KBM-7 (cell line): ENCODE data around the gene RAPGEF2.
"Not testable (repeated sequence)": the region's sequence is repeated elsewhere in the genome, so short reads cannot be mapped to it uniquely, and the experiment has no call there.

Experiments
- DNase-seq: peaks from one replicate; pipeline ENCODE4 v3.0.0-alpha.2; 2015
- in situ Hi-C: fragments of 300-500 bp; cut with MboI; formaldehyde crosslinking; loops from 2 replicates; pipeline ENCODE4 v1.14.3; 2020; ENCODE audit warnings: low sequenced_read_pairs, low pct_unique_long_range_greater_than_20kb, mixed read lengths

The RAPGEF2 gene

DNA sequence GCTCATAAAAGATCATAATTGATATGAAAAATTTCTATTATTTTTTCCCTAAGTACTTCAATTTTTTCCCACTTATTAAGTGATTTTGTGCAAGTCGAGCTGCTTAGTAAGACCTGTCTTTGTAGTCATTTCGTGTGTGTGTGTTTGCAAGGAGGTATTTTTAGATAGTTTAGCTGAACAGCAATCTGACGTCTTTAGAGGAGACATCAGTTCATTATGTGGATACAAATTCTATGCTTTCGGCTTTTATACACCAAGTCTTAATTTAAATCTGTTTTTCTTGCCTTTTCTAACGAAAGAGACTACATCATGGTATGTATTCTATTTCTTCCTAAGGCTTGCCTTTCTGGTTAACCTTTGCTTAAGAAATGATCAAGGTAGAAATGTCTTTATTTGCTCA, 179.4 kb downstream of the RAPGEF2 start:
- in situ Hi-C loops = no loop called here
- no peak for DNase-seq

DNA sequence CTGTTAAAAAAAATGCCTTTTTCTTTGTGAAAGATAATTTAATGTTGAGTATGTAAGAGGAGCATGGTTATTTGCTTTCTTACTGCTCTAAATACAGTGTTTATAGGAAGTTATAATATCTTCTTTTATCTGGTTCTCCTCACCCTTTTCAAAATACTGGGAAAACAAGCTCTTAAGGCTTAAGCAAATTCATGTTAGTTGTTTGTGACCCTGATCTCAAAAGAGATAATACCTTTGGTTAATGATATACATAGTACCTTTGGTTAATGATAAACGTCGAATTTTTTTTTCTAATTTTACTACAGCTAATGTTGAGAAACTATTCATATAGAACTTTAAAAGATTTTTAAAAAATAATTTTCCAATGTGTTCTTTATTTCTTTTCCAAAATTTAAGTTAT, 180.1 kb downstream of the RAPGEF2 start:
- in situ Hi-C loops = no loop called here
- DNase-seq = no peak

DNA sequence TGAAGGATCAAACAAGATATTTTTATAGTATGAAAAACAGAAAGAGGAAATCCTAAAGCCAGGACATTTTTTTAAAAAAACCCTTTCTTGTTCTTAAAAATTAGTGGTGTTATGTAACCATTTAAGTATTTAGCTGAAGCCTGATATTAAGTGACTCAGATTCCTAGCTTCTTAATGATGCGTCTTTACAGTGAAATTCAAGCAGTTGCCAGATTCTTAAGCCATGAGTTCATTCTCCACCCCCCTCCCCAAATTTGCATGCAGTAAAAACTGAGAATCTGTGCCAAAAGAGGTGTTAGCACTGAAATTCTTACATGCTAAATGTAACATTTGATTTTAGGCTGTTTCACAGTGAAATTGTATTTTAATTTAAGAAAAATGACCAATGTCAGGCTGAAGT, 180.8 kb downstream of the RAPGEF2 start:
- in situ Hi-C loops = no loop called here
- DNase-seq = no peak

DNA sequence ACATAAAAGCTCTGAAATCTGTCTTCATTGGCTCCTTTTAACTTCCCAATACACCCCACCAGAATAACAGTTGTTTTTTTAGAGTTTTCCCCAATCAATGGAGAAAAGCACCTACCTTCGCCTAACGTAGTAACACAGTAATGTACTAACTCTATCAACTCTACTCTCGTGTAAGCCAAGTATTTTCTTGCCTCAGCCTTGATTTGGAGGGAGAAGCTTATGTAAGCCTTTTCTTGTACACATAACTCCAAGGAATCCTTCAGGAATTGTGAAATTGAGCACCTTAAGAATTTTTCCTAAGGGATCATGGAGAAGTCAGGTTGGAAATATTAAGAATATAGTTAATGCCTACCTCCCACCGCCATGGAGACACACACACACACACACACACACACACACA, 181.2 kb downstream of the RAPGEF2 start:
- DNase-seq = no peak
- in situ Hi-C loops = no loop called here

DNA sequence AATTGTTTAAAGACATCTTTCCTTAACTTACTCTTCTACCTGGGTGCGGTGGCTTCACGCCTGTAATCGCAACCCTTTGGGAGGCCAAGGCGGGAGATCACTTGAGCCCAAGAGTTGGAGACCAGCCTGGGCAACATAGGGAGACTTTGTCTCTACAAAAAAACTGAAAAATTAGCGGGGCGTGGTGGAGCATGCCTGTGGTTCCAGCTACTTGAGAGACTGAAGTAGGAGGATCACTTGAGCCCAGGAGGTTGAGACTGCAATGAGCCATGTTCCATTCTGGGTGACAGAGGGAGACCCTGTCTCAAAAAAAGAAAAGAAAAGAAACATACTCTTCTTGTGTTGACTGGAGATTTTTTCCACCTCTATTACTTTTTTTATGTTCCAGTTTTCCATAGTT, 181.9 kb downstream of the RAPGEF2 start:
- DNase-seq = no peak
- in situ Hi-C loops = no loop called here

DNA sequence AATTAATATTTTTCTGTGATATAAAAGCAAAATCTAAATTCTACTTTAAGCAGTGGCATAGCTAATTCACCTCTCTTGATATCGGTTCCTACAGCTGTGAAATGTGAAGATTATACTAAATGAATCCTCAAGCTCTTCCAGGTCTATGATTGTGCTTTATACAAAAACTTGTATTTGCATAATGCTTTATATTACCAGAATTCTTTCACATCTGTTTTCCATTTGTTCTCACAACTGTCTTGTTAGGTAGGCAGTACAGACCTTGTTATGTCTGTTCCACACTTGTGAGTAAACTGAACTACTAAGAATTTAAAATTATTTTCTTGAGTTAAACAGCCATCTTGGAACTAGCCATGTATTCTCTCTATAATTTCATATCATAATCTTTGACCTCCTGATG, 184.9 kb downstream of the RAPGEF2 start:
- no peak for DNase-seq
- in situ Hi-C loops = no loop called here

DNA sequence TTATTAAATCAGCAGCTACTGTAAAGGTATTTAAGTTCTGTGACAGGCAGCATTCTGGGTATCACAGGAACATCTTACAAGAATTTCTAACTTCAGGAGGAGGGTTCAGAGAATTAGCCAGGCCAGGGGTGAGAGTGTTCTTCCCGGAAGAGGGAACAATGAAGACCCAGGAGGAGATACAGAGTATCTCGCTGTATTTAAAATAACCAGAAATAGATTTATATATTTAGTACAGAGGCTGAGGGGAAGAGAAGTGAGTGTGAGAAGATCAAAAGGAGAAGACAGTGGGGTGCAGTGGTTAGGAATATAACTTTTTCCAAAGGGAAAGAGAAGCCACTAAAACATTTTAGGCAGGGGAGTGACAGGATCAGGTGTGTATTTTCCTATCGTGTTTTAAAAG, 186.8 kb downstream of the RAPGEF2 start:
- no peak for DNase-seq
- in situ Hi-C loops = no loop called here

DNA sequence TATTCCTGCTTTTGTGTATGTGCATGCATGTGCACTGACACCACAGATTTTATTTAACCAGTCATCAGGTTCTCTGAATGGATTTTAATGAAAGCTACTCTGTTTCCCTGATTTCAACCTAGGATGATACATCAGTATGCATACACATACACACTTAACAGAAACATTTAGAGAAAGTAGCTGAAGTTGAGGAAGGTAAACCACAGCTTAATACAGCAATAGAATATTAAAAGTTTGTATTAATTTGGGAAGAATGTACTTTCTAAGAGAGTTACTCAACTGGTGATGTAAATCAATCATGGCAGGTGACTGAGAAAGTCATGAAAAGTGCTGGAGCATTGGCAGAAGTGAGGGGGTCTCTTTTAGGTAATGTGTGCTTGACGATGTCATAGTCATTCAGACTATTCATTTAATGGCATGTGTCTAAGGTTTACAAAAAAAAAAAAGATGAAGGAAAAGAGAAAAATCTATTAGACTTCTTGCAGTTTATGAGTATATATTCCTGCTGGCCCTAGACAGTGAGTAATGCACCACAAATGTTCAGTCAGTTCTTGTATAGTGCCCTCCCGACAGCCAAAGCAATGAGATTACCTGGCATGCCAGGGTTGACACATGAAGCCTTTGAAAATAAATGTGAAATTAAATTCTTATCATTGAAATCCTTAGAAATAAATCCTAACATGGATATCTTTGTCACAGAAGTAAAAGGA, 187.6 kb downstream of the RAPGEF2 start:
- DNase-seq = no peak
- in situ Hi-C loops = no loop called here

DNA sequence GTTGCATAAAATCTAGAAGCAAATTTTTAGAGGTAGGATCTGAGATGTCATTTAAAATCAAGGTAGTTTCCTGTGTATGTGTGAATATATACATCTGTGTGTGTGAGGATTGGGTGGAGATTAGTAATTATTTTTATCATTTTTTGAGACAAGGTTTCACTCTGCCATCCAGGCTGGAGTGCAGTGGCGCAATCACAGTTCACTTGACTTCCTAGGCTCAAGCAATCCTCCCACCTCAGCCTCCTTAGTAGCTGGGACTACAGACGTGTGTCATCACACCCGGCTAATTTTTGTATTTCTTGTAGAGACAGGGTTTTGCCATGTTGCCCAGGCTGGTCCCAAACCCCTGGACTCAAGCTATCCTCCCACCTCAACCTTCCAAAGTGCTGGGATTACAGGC, 188.3 kb downstream of the RAPGEF2 start:
- in situ Hi-C loops = no loop called here
- DNase-seq = no peak

DNA sequence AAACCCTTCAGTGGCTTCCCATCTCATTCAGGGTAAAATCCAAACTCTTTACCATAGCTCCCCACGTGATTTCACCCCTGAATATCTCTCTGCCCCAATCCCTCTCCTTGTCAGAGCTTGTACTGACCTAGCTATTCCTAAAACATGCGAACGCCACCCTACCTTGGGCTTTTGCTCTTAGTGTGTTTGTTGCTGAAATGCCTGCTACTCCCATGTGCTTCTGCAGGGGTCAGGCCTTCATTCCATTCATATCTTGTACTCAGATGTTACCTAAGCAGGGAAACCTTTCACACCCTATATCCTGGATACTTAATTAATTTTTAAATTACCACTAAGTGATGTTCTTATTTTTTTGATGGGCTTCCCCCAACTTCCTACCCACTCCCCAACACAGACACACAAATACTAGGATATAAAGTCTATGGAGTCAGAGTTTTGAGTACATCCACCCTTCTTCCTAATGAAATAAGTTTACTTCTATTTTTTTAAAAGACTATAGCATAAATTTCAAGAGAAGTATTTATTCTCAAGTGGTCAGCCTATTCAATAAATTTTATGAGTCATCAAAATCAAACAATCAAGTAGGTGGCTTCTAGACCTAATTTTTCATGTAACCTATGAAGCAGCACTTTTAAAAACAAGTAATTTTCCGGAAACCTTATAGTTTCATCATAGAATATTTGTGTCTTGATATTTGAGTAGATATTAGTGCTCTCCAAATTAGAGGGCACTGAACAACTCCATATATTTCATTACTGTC, 189.4 kb downstream of the RAPGEF2 start:
- no peak for DNase-seq
- in situ Hi-C loops = no loop called here

DNA sequence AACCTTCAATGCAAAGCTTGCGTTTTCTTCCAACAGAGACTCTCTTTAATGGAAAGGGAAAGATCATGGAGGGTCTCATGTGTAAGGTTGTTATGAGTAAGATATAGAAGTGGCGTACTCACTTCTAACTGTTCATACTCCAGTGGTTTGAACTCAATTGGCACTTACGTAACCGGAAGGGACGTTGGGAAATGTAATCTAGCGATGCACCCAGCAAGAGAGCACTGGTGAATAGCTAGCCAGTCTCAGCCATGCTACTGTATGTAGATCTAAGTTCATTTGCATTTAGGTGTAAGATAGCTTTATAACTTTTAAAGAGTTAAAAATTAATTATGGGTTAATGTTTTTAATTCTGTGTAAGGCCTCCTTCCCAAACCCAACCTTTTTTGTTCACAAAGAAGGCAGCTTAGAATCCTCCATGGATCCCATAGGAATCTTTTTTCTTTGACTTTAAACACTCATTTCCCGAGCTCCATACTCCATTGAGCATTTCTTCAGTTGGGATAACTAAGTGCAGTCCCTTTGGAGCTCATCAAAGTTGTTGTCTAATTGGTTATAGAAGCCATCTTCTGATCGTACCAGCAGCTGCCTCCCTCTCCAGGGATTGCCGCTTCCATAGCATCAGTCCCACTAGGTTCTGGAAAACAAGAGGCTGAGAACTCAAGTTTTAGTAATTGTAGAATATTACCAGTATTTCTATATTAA, 191.1 kb downstream of the RAPGEF2 start:
- no peak for DNase-seq
- in situ Hi-C loops = no loop called here

DNA sequence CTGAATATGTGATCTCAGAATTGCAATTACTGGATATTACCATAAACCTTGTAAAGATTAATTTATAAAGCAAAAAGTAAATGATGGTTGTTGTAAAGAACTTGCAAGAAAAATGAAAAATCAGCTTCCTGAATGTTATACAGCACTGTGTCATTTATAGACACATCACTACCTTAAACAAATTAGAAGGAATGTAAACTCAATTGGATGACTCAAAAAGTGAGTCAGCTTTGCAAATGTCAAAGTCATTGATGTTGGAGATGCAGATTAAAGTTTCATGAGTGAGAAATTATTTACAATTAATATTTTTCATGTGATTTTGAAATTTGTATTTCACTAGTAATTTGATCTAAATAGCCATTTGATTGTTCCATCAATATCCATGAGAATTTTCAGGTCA, 193.2 kb downstream of the RAPGEF2 start:
- no peak for DNase-seq
- in situ Hi-C loops = no loop called here

DNA sequence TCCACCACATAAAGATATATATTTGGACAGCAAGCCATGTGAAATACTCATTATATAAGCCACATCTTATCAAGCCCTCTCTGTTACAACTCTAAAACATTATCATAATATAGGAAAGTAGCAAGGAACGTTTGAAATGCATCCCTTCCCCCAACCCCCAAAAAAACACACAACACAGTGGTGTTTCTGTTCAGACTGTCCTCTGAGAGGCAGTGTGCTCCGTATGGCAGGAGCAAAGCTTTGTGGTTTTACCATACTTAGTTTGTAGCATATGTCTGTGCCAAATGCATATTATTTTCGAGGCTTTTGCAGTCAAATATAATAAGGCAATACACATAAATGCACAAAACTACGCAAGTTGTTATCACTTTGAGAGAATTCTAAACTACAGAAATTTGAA, 194.2 kb downstream of the RAPGEF2 start:
- no peak for DNase-seq
- in situ Hi-C loops = no loop called here

DNA sequence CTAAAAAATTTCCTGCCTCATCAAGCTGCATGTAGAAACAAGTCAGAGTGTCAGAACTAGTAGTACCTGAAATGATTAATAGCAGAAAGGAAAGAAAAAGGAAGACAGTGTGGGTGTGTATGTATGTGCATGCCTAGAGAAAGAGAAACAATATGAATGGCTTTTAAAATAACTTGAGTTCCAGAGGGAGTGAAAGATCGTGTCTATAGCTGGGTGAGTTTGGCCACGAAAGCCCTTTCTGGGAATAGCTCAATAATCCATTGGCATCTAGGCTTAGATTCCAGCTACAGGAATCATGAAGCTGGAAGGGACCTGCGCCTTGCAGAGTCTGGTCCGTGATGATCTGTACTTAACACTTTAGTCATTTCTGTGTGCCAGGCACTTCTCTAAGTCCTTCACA, 195.6 kb downstream of the RAPGEF2 start:
- no peak for DNase-seq
- in situ Hi-C loops = no loop called here

DNA sequence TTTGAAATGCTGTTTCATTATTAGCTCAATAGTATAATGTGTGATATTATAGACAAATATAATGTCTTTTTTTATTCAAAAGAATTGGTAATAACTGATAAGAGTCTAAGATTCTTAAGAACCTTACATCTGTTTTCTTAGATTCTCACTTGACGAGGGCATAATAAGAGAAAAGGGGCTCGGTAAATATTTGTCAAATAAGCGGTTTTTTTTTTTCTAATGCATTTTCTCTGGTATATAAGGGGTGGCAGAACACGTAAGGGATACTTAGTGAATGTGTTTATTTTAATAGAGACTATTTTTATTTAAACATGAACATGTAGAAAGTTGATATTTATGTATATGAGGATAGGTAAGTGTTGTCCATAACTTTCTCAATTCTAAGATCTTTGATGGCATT, 200.6 kb downstream of the RAPGEF2 start:
- no peak for DNase-seq
- in situ Hi-C loops = no loop called here

DNA sequence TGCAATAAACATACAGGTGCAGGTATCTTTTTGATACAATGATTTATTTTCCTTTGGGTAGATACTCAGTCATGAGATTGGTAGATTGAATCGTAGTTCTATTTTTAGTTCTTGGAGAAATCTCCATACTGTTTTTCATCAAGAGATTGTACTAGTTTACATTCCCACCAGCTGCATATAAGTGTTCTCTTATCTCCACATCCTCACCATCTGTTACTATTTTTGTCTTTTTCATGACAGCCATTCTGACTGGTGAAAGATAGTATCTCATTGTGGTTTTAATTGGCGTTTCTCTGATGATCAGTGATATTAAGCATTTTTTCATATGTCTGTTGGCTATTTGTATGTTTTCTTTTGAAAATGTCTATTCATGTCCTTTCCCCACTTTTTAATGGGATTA, 202.2 kb downstream of the RAPGEF2 start:
- in situ Hi-C loops = no loop called here
- DNase-seq = no peak

DNA sequence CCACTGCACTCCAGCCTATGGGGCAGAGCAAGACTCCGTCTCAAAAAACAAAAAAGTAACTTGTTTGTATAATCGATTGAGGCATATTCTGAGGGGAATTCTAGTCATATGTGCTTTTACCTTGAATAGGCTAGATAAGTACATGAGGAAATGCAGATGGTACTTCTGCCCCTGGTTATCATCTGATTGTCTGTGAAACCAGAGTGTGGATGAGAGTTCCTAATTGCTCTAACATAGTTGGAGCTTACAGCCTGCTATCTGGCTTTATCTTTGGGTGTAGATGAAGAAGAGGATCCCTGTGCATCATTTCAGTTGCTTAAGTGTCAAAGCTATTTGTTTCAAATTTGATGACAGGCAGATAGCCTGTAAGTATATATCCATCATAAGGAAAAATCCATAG, 205.1 kb downstream of the RAPGEF2 start:
- in situ Hi-C loops = no loop called here
- DNase-seq = no peak

DNA sequence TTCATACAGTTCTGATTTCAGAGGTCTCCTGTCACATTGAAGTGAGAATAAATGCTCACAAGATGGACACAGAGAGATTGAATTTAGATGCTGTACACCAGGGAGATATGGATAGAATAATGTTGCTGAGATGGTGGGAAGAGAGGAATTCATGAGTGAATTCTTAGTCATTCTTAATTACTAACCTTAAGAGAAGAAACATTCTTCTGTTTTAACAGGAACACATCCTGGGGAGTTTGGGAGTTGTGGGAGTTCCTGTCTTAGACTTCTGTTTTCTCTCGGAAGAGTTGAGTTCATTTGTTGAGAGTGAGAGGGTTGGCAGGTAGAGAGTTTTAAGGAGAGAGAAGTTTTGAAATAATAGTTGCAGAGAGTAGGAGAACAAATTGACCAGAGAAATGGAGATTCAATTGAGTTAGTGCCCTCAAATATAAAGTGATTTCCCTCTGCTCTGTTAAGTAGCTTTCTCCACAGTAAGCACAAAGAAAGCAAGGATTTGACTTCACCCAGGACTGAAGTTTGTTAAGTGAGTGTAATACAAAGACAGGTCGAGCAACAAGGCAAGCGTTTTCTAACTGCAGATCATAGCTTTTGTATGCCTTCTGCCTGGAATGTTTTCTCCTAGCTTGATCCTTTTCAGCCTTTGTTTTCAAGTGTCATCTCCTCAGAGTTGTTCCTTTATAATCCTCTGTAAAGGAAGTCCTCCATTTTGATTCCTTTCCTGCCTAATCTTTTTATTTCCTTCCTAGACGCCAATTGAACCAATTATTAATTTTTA, 205.9 kb downstream of the RAPGEF2 start:
- in situ Hi-C loops = no loop called here
- no peak for DNase-seq

DNA sequence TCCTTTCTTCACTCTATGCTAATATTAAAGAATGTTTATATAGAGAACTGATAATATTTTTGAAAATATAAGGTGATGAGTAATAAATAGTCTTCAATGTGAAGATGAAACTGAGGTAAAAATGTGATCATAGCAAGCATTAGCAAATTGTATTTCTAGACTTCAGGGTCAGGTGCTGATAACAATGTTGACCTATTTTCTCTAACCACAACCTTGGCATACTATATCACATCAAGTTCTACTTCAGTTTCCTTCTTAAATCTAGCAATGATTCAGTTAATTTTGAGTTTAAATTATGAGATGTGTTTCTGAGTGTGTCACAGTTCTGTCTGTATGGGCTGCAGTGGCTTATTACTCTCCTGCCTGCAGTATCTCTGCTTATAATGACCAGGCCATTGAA, 209.4 kb downstream of the RAPGEF2 start:
- in situ Hi-C loops = no loop called here
- DNase-seq = no peak

DNA sequence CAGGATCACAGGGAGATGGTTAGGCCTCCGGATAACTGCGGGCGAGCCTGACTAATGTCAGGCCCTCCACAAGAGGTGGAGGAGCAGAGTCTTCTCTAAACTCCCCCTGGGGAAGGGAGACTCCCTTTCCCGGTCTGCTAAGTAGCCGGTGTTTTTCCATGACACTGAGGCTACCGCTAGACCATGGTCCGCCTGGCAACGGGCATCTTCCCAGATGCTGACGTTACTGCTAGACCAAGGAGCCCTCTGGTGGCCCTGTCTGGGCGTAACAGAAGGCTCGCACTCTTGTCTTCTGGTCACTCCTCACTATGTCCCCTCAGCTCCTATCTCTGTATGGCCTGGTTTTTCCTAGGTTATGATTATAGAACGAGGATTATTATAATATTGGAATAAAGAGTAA, 213.0 kb downstream of the RAPGEF2 start:
- in situ Hi-C loops, DNase-seq: not testable (repeated sequence)
